ENCODE data around the gene BHLHE40. TPM values are rescaled to one million over a fixed set of nuclear protein-coding genes. Genes with fewer than 3 reads are reported as not detected.
"Not testable (repeated sequence)": the region's sequence is repeated elsewhere in the genome, so short reads cannot be mapped to it uniquely, and the experiment has no call there.

The BHLHE40 gene
- total RNA-seq, 2 experiments from 2014 or later = 167 to 182 TPM

GRCh38 chr3:4971437-4971836 lies 7.8 kb upstream of the BHLHE40 start:
- POLR2A ChIA-PET; H3K27ac Mint-ChIP-seq; DNase-seq; H3K27me3 Mint-ChIP-seq; H3K27ac ChIP-seq (ENCODE audit: low read depth in 1 of 2, low read length in 2 of 2); CTCF ChIA-PET; H3K4me3 Mint-ChIP-seq; H3K36me3 ChIP-seq (ENCODE audit: insufficient read depth, low read length); ATAC-seq (ENCODE audit: poor library complexity); intact Hi-C loops (cut with DNase I, micrococcal nuclease); H3K4me3 ChIP-seq (ENCODE audit: low read length); H3K9me3 Mint-ChIP-seq; H3K9me3 ChIP-seq (ENCODE audit: control insufficient read depth in 1 of 2, insufficient read depth in 1 of 2, low read length in 2 of 2); H3K27me3 ChIP-seq (ENCODE audit: control insufficient read depth in 1 of 2, insufficient read depth in 2 of 2, low read length in 2 of 2): not testable (repeated sequence)
- peaks cover 13% of the 10 kb centered on the region for H3K4me1 ChIP-seq (ENCODE audit: insufficient read depth, low read length)
- peaks cover 16% of the 10 kb centered on the region for H3K4me1 Mint-ChIP-seq (ENCODE audit: low read depth)
- peaks cover 30% of the 10 kb centered on the region for H3K36me3 Mint-ChIP-seq (ENCODE audit: low read depth)

GRCh38 chr3:4971838-4972237 lies 7.4 kb upstream of the BHLHE40 start:
- Histone ChIP-seq H3K4me3 (ENCODE audit: low read length) (no peak overlapping the region), H3K27me3 (ENCODE audit: control insufficient read depth in 1 of 2, insufficient read depth in 2 of 2, low read length in 2 of 2) (no peaks in the 10 kb centered on the region), H3K36me3 (ENCODE audit: insufficient read depth, low read length) (no peaks in the 10 kb centered on the region), H3K4me1 (ENCODE audit: insufficient read depth, low read length) (peaks cover 12% of the 10 kb centered on the region), H3K9me3 (ENCODE audit: control insufficient read depth in 1 of 2, insufficient read depth in 1 of 2, low read length in 2 of 2) (no peaks in the 10 kb centered on the region), H3K27ac (ENCODE audit: low read depth in 1 of 2, low read length in 2 of 2) (no peak overlapping the region)
- peaks cover 16% of the 10 kb centered on the region for H3K4me1 Mint-ChIP-seq (ENCODE audit: low read depth)
- no peak overlapping the region for H3K27ac Mint-ChIP-seq
- CTCF ChIA-PET = no interaction called here
- intact Hi-C loops (cut with DNase I, micrococcal nuclease) = no loop called here
- peaks cover 3% of the 10 kb centered on the region for H3K9me3 Mint-ChIP-seq
- H3K27me3 Mint-ChIP-seq = no peaks in the 10 kb centered on the region
- DNase-seq (no peak), ATAC-seq (ENCODE audit: poor library complexity) (no peak)
- peaks cover 26% of the 10 kb centered on the region for H3K36me3 Mint-ChIP-seq (ENCODE audit: low read depth)
- H3K4me3 Mint-ChIP-seq = no peak overlapping the region
- POLR2A ChIA-PET = no interaction called here
- no peak for TF ChIP-seq CTCF (IDR thresholded peaks at IDR 0.05)

GRCh38 chr3:4972652-4973643 lies 6.3 kb upstream of the BHLHE40 start:
- ChIA-PET CTCF (interaction anchor here (0.5 kb wide), 1 partner anchor 14 kb away, joined by 5 read pairs; no protein-coding TSS in a partner anchor), POLR2A (interaction anchor here (0.7 to 0.8 kb wide), 2 partner anchors 29 to 142 kb away, joined by 3 read pairs; no protein-coding TSS in a partner anchor)
- H3K36me3 Mint-ChIP-seq (ENCODE audit: low read depth) = peaks cover 25% of the 10 kb centered on the region
- no peak overlapping the region for H3K4me3 ChIP-seq (ENCODE audit: low read length)
- peaks cover 24% of the 10 kb centered on the region for H3K4me1 Mint-ChIP-seq (ENCODE audit: low read depth)
- no peak for ATAC-seq (ENCODE audit: poor library complexity)
- H3K27me3 Mint-ChIP-seq = no peaks in the 10 kb centered on the region
- no peak for TF ChIP-seq CTCF (IDR thresholded peaks at IDR 0.05)
- no peak for DNase-seq
- peaks cover 22% of the 10 kb centered on the region for H3K4me1 ChIP-seq (ENCODE audit: insufficient read depth, low read length)
- peaks cover 3% of the 10 kb centered on the region for H3K9me3 Mint-ChIP-seq
- intact Hi-C loops (cut with DNase I, micrococcal nuclease) = no loop called here
- no peak overlapping the region for H3K27ac Mint-ChIP-seq
- no peaks in the 10 kb centered on the region for H3K9me3 ChIP-seq (ENCODE audit: control insufficient read depth in 1 of 2, insufficient read depth in 1 of 2, low read length in 2 of 2)
- H3K36me3 ChIP-seq (ENCODE audit: insufficient read depth, low read length) = no peaks in the 10 kb centered on the region
- H3K4me3 Mint-ChIP-seq = no peak overlapping the region
- no peak overlapping the region for H3K27ac ChIP-seq (ENCODE audit: low read depth in 1 of 2, low read length in 2 of 2)
- no peaks in the 10 kb centered on the region for H3K27me3 ChIP-seq (ENCODE audit: control insufficient read depth in 1 of 2, insufficient read depth in 2 of 2, low read length in 2 of 2)

All from CD4-positive, alpha-beta T cell (primary cell).